Posterior vena cava (tissue), 2 donors: ENCODE results near the gene B3GALNT2. TPM values are rescaled to one million over a fixed set of nuclear protein-coding genes. Genes with fewer than 3 reads are reported as not detected.

Source experiments
- DNase-seq: peaks from one replicate; pipeline ENCODE4 v3.0.0-alpha.2; 2020; ENCODE audit warnings: low spot score
- intact Hi-C, 2 donors: fragments of 100-400 bp; cut with DNase I; formaldehyde crosslinking; loops; one replicate each; pipeline versions ENCODE4 v1.14.1 to v1.14.2; 2022 to 2023
- total RNA-seq, 2 donors: library from RNA; stranded (reverse); fragmentation: NEBNext Ultra II Directional; extraction: Animal tissue kit (Norgen Biotek cat#: 25700); gene quantifications; one replicate each; pipeline ENCODE4 v1.2.1, GENCODE V29; 2021
- donor health status: DM: yes; HTN: yes; CAD: no.
- donor health status: DM: yes; HTN: yes; CAD: no.

Gene B3GALNT2
- total RNA-seq, 2 donors from 2014 or later: 31.9 to 32.4 TPM

GRCh38 chr1:235417086-235417697 is 87.1 kb downstream of the B3GALNT2 start:
- intact Hi-C loops: loop anchor here in 1 of 2 donors (5.0 kb wide), 1 partner anchor 165 kb away; no protein-coding TSS in a partner anchor
- no peak for DNase-seq

- no peak for DNase-seq
- intact Hi-C loops: loop anchor here in 1 of 2 donors (5.0 kb wide), 1 partner anchor 164 kb away; no protein-coding TSS in a partner anchor
These were observed 87.6 kb downstream of the B3GALNT2 start for GRCh38 chr1:235416662-235417049.

- intact Hi-C loops: loop anchor here in 1 of 2 donors (5.0 kb wide), 1 partner anchor 163 kb away; no protein-coding TSS in a partner anchor
- DNase-seq: peak; percentile 85
These were observed 89.0 kb downstream of the B3GALNT2 start for GRCh38 chr1:235415008-235415904.

GRCh38 chr1:235411489-235412486 is 92.5 kb downstream of the B3GALNT2 start:
- DNase-seq: no peak
- intact Hi-C loops: no loop called here

- intact Hi-C loops: no loop called here
These were observed 93.8 kb downstream of the B3GALNT2 start for GRCh38 chr1:235410467-235410866.

GRCh38 chr1:235409042-235409820 is 95.0 kb downstream of the B3GALNT2 start:
- no peak for DNase-seq
- intact Hi-C loops: no loop called here

More at GRCh38 chr1:235410467-235410866, 93.8 kb downstream of the B3GALNT2 start:
- DNase-seq: no peak

GRCh38 chr1:235408503-235408960 is 95.7 kb downstream of the B3GALNT2 start:
- intact Hi-C loops: no loop called here
- no peak for DNase-seq

GRCh38 chr1:235407419-235407818 is 96.8 kb downstream of the B3GALNT2 start:
- DNase-seq: no peak
- intact Hi-C loops: no loop called here

- no peak for DNase-seq
- intact Hi-C loops: no loop called here
These were observed 100.1 kb downstream of the B3GALNT2 start for GRCh38 chr1:235404190-235404589.

GRCh38 chr1:235403593-235403992 is 100.7 kb downstream of the B3GALNT2 start:
- intact Hi-C loops: no loop called here

GRCh38 chr1:235402457-235403200 is 101.6 kb downstream of the B3GALNT2 start:
- intact Hi-C loops: no loop called here
- peak; percentile 26 for DNase-seq

More at GRCh38 chr1:235403593-235403992, 100.7 kb downstream of the B3GALNT2 start:
- no peak for DNase-seq

- intact Hi-C loops: no loop called here
These were observed 103.0 kb downstream of the B3GALNT2 start for GRCh38 chr1:235401251-235401650.

More at GRCh38 chr1:235401251-235401650, 103.0 kb downstream of the B3GALNT2 start:
- peak; percentile 4 for DNase-seq

Other genes with a start within 250 kb of the B3GALNT2 start
- gene ARID4B, start 176.3 kb downstream of the B3GALNT2 start, total RNA-seq: 10 to 100 TPM; 28.5 to 33.2 TPM
- gene GGPS1, start 175.9 kb downstream of the B3GALNT2 start, total RNA-seq: 10 to 100 TPM; 30.8 to 36.9 TPM
- gene TBCE, start 137.0 kb downstream of the B3GALNT2 start, total RNA-seq: 10 to 100 TPM; 22.2 to 25.2 TPM
- gene GNG4, start 145.3 kb upstream of the B3GALNT2 start, total RNA-seq: under 1 TPM; 0.32 to 0.38 TPM